GM12875 (cell line): ENCODE results near the gene LANCL3.

Experiments used
- H3K4me3 ChIP-seq: one replicate; pipeline ENCODE4 v1.5.1; 2011; ENCODE audit warnings: low read depth, low read length, control low read depth
- CTCF ChIP-seq: IDR thresholded peaks from 2 replicates; pipeline ENCODE4 v1.5.1; 2011; ENCODE audit warnings: low read depth, mild to moderate bottlenecking, control low read depth, inconsistent platforms, low read length, moderate library complexity, borderline replicate concordance; ENCODE audit not compliant: insufficient read depth

The LANCL3 gene

GRCh38 chrX:37676811-37677210 is 105.3 kb downstream of the LANCL3 start:
- no peak overlapping the region for H3K4me3 ChIP-seq
- no peak for TF ChIP-seq CTCF

- no peak overlapping the region for H3K4me3 ChIP-seq
- no peak for TF ChIP-seq CTCF
Measured at GRCh38 chrX:37677243-37677642, 105.8 kb downstream of the LANCL3 start.

- no peak overlapping the region for H3K4me3 ChIP-seq
- TF ChIP-seq CTCF = no peak
Measured at GRCh38 chrX:37677765-37678164, 106.3 kb downstream of the LANCL3 start.

- H3K4me3 ChIP-seq = no peak overlapping the region
- no peak for TF ChIP-seq CTCF
Measured at GRCh38 chrX:37678574-37678973, 107.1 kb downstream of the LANCL3 start.

GRCh38 chrX:37679230-37679629 is 107.8 kb downstream of the LANCL3 start:
- H3K4me3 ChIP-seq = no peak overlapping the region
- no peak for TF ChIP-seq CTCF

GRCh38 chrX:37679888-37680287 is 108.4 kb downstream of the LANCL3 start:
- no peak overlapping the region for H3K4me3 ChIP-seq

GRCh38 chrX:37684426-37684825 is 113.0 kb downstream of the LANCL3 start:
- TF ChIP-seq CTCF = no peak
- no peak overlapping the region for H3K4me3 ChIP-seq

More at GRCh38 chrX:37679888-37680287, 108.4 kb downstream of the LANCL3 start:
- no peak for TF ChIP-seq CTCF
